HFF-Myc (cell line): ENCODE data around the gene PTGER4.

Experiments used
- DNase-seq: peaks from one replicate; pipeline ENCODE4 v3.0.0-alpha.2; 2011; ENCODE audit warnings: low read depth; ENCODE audit errors: extremely low read depth
- H3K4me3 ChIP-seq: replicated peaks from 2 replicates; pipeline ENCODE4 v1.5.1; 2011; ENCODE audit warnings: low read depth, mild to moderate bottlenecking, control low read depth, low read length
- TF ChIP-seq, protein P1 (sequence below): IDR thresholded peaks from 2 replicates; pipeline ENCODE4 v1.5.1; 2012; ENCODE audit warnings: mild to moderate bottlenecking, low read depth, low read length, control low read depth; ENCODE audit errors: missing control alignments

Gene PTGER4

DNA sequence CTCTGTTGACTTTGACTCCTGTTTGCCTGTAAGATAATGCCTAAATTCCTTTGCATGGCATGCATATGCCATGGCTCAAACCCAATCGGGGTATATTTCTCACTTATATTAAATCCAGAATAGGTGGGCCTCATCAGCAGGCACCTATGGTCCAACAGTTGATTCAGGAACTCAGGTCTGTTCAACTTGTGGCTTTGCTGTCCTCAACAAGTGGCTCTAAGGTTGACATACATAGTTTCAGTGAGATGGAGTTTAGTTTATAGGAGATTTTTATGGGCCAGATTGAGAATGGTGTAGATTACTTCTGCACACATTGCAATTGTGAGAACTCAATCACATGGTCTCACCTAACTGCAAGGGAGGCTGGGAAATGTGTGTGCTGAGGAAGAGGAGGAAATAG lies 31.6 kb upstream of the PTGER4 start:
- TF ChIP-seq, protein P1, sequence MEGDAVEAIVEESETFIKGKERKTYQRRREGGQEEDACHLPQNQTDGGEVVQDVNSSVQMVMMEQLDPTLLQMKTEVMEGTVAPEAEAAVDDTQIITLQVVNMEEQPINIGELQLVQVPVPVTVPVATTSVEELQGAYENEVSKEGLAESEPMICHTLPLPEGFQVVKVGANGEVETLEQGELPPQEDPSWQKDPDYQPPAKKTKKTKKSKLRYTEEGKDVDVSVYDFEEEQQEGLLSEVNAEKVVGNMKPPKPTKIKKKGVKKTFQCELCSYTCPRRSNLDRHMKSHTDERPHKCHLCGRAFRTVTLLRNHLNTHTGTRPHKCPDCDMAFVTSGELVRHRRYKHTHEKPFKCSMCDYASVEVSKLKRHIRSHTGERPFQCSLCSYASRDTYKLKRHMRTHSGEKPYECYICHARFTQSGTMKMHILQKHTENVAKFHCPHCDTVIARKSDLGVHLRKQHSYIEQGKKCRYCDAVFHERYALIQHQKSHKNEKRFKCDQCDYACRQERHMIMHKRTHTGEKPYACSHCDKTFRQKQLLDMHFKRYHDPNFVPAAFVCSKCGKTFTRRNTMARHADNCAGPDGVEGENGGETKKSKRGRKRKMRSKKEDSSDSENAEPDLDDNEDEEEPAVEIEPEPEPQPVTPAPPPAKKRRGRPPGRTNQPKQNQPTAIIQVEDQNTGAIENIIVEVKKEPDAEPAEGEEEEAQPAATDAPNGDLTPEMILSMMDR: no peak
- DNase-seq: no peak
- no peak overlapping the region for H3K4me3 ChIP-seq

DNA sequence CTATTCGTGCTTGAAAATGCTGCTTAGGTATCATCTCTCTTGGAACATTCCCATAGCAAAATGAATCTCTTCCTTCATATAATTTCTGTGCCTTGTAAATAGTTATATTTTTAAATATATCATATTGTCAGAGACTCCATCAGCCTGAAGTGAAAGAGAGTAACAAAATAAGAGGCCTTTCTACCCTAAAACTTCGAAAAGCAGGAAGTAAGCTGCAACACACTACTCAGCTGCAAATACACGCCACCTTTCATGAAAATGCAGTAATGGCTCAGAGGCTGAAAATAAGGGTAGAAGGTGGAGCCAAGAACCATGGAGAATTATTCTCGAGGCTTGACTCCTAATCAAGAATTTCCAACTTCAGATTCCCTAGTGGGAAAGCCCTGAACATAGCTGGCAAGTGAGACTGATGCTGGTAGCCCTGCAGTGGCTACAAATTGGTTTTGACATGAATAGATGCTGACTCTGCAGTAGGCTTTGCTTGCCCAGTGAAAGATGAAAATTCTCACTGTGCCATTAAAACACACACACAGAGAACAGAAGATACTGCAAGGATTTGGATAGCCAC lies 30.2 kb upstream of the PTGER4 start:
- DNase-seq: no peak
- TF ChIP-seq, protein P1: no peak
- no peak overlapping the region for H3K4me3 ChIP-seq

DNA sequence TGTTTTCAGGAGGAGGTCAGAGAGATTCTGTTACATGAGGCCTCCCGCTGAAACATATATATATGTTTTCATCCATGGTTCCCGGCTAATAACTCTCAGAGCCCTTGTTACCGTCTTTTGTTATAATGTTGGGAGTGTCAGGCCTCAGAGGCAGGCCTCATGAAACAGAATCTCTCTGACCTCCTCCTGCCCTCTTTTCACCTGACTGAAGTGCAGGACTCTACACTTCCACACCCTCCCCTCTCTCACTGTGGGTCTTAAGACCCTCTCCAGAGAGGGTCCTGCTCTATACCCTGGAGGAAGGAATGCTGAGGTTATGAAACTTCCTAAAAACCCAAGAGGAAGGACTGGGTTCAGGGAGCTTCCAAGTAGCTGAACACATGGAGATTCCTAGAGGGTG lies 28.5 kb upstream of the PTGER4 start:
- DNase-seq: no peak
- H3K4me3 ChIP-seq: no peak overlapping the region
- TF ChIP-seq, protein P1: no peak

DNA sequence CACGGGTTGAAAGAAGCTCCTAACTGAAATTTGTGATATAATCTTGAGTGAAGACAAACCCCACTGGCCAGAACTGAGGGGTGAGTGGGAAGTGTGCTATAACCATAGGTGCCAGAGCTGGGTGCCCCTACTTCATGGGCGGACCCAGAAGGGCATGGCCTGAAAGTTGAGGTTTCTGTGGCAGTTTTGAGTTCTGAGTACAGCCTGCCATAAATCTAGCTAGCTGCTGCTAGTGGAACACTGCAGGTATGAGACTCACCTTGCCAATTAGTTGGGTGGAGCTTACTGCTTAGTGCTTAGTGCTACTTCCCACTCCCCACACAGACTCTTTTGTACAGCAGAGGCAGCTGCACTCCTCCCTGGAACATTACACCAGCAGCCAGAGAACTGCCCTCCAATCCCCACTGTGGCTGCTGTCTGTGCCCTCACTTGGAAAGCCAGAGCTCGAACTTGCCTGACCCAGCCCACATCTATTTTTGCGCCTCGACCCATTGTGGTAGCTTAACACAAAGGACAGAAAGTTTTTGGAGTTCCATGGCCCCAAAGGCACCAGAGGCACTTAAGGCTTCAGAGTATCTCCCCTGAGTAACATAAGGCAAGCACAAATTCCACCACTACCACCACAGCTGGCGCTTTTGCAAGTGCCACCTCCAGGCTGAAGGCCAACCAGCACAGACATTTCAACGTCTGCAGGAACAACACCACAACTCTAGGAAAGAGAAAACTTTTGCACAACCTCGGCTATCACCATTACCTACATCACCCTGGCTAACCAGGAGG lies 27.1 kb upstream of the PTGER4 start:
- H3K4me3 ChIP-seq: no peak overlapping the region
- DNase-seq: no peak
- TF ChIP-seq, protein P1: no peak

DNA sequence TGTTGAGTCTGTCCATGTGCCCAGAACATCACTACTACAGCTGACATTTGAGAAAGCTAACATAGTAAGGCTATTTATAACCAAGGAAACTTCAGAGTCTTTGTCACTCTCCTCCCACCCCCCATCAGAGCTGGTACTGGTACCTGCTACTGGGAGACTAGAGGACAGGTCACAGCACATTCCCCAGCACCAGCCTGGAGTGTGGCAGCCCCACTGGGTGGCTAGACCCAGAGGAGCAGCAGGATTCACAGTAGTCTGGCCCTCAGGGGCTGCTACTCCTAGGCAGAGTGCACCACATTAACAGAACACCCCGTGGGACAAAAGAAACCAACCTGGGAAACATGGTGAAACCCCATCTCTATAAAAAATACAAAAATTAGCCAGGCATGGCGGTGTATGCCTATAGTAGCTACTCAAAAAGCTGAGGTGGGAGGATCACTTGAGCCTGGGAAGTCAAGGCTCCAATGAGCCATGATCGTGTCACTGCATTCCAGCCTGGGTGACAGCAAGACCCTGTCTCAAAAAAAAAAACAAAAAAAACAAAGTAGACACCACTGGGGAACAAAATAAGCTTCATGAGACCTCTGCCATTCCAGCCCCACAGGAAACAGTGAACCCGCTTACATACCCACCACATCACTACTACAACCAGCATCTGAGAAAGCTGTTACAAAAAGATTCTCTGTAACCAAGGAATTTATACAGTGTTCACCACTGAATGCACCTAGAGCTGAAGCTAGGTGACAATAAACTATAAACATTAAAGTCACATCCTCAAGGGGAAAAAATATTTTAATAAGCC lies 26.3 kb upstream of the PTGER4 start:
- H3K4me3 ChIP-seq: no peak overlapping the region
- no peak for DNase-seq
- TF ChIP-seq, protein P1: no peak

DNA sequence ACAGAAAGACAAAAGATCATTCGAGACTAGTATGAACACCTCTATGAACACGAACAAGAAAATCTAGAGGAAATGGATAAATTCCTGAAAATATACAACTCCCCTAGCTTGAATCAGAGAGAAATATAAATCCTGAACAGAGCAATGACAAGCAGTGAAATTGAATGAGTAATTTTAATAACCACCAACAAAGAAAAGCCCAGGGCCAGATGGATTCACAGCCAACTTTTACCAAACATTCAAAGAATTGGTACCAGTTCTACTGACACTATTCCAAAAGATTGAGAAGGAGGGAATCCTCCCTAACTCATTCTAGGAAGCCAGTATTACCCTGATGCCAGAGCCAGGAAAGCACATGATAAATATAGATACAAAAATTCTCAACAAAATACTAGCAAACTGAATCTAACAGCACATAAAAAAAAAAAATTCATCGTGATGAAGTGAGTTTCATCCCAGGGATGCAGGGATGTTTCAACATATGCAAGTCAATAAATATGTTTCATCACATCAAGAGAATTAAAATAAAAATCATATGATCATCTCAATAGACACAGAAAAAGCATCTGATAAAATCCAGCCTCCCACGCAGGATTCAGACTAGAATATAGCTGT lies 25.2 kb upstream of the PTGER4 start:
- no peak overlapping the region for H3K4me3 ChIP-seq
- TF ChIP-seq, protein P1: no peak
- no peak for DNase-seq
